Pancreas (tissue), 10 donors: Measurements from ENCODE around the gene RNF6. TPM values are rescaled to one million over a fixed set of nuclear protein-coding genes. Genes with fewer than 3 reads are reported as not detected.

Experiments
- ATAC-seq, 4 donors: fragments of 200-7000 bp; cut with Tn5 transposase; one replicate each; pipeline versions ENCODE4 v1.8.0 to v1.9.1; 2020; ENCODE audit warnings: mild to moderate bottlenecking in 4 of 4, moderate library complexity in 4 of 4
- DNase-seq, 6 donors: peaks; one replicate each; pipeline ENCODE4 v3.0.0-alpha.2; 2020
- FAIRE-seq: peaks from 2 replicates; lab custom pipeline; 2012; peaks lifted over from hg19 to GRCh38; lab: Jason Lieb, UNC
- H3K27ac ChIP-seq, 4 donors: fragments of 200-600 bp; sonication (generic); 1 replicate in 3 of 4; 2 replicates in 1 of 4; pipeline versions ENCODE4 v1.5.0 to v1.8.0; 2020
- H3K27me3 ChIP-seq, 4 donors: fragments of 200-600 bp; one replicate each; pipeline ENCODE4 v1.8.0; 2021
- H3K36me3 ChIP-seq, 3 donors: fragments of 200-600 bp; sonication (generic) in 1 of 3; one replicate each; pipeline versions ENCODE4 v1.5.0 to v1.8.0; 2020 to 2021
- H3K4me1 ChIP-seq, 3 donors: fragments of 200-600 bp; one replicate each; pipeline ENCODE4 v1.8.0; 2021
- H3K4me3 ChIP-seq, 4 donors: fragments of 200-600 bp; sonication (generic) in 2 of 4; one replicate each; pipeline versions ENCODE4 v1.5.0 to v1.8.0; 2020 to 2021
- H3K9me3 ChIP-seq, 4 donors: fragments of 200-600 bp; one replicate each; pipeline ENCODE4 v1.8.0; 2021
- WGBS, 2 donors: extraction: QIAGEN DNeasy Blood & Tissue Kit; methylation state at CpG; one replicate each; pipeline ENCODE4 v1.1.7; 2013; 5-methylcytosine and 5-hydroxymethylcytosine counted together
- intact Hi-C, 3 donors: fragments of 100-400 bp; cut with DNase I; formaldehyde crosslinking; loops; one replicate each; pipeline versions ENCODE4 v1.11.1 to v1.14.2; 2022
- polyA plus RNA-seq, 2 donors: library from polyadenylated mRNA; stranded (reverse); fragments of 200-250 nt; gene quantifications; one replicate each; pipeline ENCODE4 v1.2.3, GENCODE V29; 2013
- total RNA-seq, 6 donors: library from RNA; stranded (reverse); fragmentation: NEBNext Ultra II Directional in 4 of 6; extraction: Animal tissue kit (Norgen Biotek cat#: 25700) in 4 of 6; gene quantifications; one replicate each; pipeline versions ENCODE4 v1.2.1 to v1.2.4, GENCODE V29; 2021 to 2023
- TF ChIP-seq, protein P1 (sequence below), 4 donors: fragments of 200-600 bp; sonication (generic) in 3 of 4; IDR thresholded peaks; one replicate each; pipeline versions ENCODE4 v1.5.0 to v1.8.0; 2021; ENCODE audit warnings: antibody characterized with exemption in 4 of 4
- donor health status: healthy with polysubstance abuse.
- donor health status: DM: no; HTN: no; CAD: no; lungs with moderate emphysema.
- donor health status: DM: no; HTN: no; CAD: no.
- donor health status: control.
- donor health status: control.
- donor health status: Bipolar disorder and iron deficiency.
- donor health status: DM: yes; HTN: yes; CAD: no.
- donor health status: DM: no; HTN: no; CAD: no.
- donor health status: DM: no; HTN: no; CAD: no.
- donor health status: DM: yes; HTN: yes; CAD: no.

The RNF6 gene
- total and polyA plus RNA-seq, 8 donors, result 5.9 to 17.2 (median 11.7) TPM

DNA sequence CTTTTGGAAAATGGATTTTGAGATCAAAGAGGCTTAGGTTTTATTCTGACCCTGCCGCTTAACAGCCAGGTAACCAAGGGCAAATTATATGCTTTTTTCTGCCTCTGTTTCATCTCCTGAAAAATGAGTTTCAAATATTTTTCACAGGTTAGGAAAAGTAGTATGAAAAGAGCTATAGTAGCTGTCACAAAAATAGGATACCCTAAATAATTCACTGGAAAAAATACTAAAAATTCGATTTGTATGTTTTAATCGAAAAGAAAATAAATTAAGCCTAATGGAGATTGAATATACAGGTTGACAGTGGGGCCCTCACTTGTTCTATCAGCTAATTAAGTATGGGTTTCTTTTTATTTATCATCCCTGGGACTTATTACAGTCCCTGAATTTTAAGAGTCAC is 58.3 kb downstream of the RNF6 start:
- Histone ChIP-seq H3K4me1 (no peaks in the 10 kb centered on the region), H3K36me3 (no peaks in the 10 kb centered on the region), H3K9me3 (no peaks in the 10 kb centered on the region), H3K27ac (no peak overlapping the region), H3K27me3 (no peaks in the 10 kb centered on the region), H3K4me3 (no peak overlapping the region)
- 74 to 80% methylated on average over 3 of the region's 3 CpGs for WGBS, 2 donors
- FAIRE-seq (no peak), DNase-seq (no peak), ATAC-seq (no peak)
- TF ChIP-seq, protein P1, sequence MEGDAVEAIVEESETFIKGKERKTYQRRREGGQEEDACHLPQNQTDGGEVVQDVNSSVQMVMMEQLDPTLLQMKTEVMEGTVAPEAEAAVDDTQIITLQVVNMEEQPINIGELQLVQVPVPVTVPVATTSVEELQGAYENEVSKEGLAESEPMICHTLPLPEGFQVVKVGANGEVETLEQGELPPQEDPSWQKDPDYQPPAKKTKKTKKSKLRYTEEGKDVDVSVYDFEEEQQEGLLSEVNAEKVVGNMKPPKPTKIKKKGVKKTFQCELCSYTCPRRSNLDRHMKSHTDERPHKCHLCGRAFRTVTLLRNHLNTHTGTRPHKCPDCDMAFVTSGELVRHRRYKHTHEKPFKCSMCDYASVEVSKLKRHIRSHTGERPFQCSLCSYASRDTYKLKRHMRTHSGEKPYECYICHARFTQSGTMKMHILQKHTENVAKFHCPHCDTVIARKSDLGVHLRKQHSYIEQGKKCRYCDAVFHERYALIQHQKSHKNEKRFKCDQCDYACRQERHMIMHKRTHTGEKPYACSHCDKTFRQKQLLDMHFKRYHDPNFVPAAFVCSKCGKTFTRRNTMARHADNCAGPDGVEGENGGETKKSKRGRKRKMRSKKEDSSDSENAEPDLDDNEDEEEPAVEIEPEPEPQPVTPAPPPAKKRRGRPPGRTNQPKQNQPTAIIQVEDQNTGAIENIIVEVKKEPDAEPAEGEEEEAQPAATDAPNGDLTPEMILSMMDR (IDR thresholded peaks at IDR 0.05), result no peak
- intact Hi-C loops, result no loop called here

Other genes with a start within 250 kb of the RNF6 start
- gene SHISA2, start 170.3 kb downstream of the RNF6 start, total RNA-seq, result under 1 TPM; 0.31 to 0.98 (median 0.51) TPM
- under 1 TPM; 0.23 to 0.38 TPM for gene SHISA2, start 170.3 kb downstream of the RNF6 start, polyA plus RNA-seq
- gene CDK8, start 31.8 kb upstream of the RNF6 start, total RNA-seq, result 10 to 100 TPM in 3 of 6 donors, 1 to 10 TPM in 3; 7.3 to 12.5 (median 9.9) TPM
- 10 to 100 TPM in 1 of 2 donors, 1 to 10 TPM in 1; 9.2 to 11.4 TPM for gene CDK8, start 31.8 kb upstream of the RNF6 start, polyA plus RNA-seq